GM13976 (cell line): Measurements from ENCODE around the gene TEF.

ENCODE experiments used
- DNase-seq: peaks from one replicate; pipeline ENCODE4 v3.0.0; 2012; ENCODE audit warnings: low spot score
- CTCF ChIP-seq: IDR thresholded peaks from 2 replicates; pipeline ENCODE4 v1.5.1; 2012; ENCODE audit warnings: borderline replicate concordance, mild to moderate bottlenecking; ENCODE audit not compliant: insufficient read depth; ENCODE audit errors: extremely low read depth, missing control alignments, control extremely low read depth
- in situ Hi-C: fragments of 300-500 bp; cut with MboI; formaldehyde crosslinking; loops from one replicate; pipeline ENCODE4 v1.12.0; 2022; ENCODE audit warnings: low sequenced_read_pairs, mixed read lengths, inconsistent platforms; ENCODE audit not compliant: unreplicated experiment

The TEF gene

DNA sequence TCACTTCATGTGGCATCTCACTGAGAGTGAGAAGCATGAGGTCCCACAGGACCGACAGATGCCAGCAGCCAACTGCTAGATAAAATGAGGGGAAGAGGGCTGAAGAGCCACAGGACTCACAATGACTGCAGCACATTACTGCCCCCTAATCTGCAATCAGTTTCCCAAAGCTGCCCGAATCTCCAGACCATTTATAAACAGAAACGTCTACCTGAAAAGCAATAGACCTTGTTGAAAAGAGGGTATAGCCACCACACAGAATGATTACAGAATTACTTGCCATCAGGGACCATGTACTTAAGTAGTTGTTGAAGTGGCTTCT is 12.4 kb upstream of the TEF start:
- TF ChIP-seq CTCF = no peak
- no peak for DNase-seq
- in situ Hi-C loops = no loop called here

GRCh38 chr22:41369837-41370236 is 11.9 kb upstream of the TEF start:
- no peak for DNase-seq
- in situ Hi-C loops = no loop called here
- TF ChIP-seq CTCF = no peak

DNA sequence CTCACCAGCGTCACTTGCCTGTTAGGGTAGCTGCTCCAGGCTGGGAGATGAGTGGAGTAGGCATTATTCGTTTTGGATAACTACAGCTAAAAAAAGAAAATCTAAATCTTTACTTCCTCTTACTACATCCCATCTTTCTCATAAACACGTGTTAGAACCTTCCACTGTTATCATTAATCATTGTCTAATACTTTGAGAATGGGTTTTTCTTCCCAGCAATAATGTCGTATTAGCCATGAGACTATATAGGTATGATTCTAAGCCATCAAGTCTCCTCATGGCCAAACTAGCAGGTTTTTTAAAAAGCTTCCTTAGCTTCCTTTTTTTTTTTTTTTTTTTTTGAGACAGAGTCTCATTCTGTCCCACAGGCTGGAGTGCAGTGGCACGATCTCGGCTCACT is 3.9 kb upstream of the TEF start:
- no peak for DNase-seq
- in situ Hi-C loops = no loop called here
- TF ChIP-seq CTCF = no peak

DNA sequence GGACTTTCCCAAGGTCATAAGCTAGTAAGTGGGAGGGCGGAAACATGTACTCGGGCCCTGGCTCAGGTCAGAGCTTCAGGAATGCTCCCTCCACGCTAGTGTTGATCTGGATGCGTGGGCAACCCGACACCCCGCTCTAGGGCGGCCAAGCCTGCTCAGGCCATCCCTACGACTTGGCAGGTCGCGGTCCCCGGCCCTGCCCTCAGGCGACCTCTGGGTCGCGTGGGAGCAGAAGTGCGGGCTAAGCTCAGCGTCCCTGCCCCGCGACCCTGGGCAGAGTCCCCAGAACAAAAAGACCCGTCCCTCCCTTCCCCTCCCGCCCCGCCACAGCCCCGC is 781 bp upstream of the TEF start:
- in situ Hi-C loops = no loop called here
- no peak for TF ChIP-seq CTCF
- no peak for DNase-seq

DNA sequence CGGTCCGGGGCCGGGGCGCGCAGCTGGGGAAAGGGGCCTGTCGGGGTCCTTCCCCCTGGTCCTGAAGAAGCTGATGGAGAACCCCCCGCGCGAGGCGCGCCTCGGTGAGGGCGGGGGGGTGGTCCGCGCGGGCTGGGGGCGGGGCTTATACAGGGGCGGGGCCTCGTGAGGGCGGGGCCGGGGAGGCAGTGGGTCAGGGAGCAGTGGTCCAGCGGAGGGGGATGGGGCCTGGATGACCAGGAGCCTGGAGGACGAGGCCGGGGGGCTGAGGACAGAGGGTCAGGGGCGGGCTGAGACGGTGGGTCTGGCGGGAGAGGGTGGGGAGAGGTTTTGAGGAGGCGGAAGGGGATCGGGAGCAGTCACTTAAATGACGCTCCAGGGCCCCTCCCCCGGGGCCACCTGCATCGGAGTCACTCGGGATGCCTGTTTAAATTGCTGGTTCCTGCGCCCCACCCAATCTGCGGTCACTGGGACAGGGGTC is 396 bp downstream of the TEF start:
- no peak for TF ChIP-seq CTCF
- DNase-seq = peak; percentile 90
- in situ Hi-C loops = no loop called here

DNA sequence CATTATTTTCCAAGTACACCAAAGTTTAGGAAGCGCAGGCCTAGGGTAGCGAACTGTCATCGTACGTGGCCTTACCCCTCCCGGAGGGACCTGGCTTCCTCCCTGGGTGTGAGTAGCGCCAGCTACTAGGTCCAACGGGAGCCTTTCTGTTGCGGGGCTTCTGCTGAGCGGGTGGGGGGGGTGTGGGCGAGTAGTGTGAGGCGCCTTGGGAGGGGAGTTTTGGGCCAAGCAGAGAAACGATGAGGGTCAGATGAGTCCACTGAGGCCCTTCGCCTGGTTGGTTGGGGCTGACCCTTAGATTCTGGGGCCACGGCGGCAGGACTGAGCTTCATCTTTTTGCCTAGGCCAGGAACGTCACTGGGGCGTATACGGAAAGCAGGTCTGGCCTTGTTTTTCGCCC is 868 bp downstream of the TEF start:
- no peak for TF ChIP-seq CTCF
- in situ Hi-C loops = no loop called here
- no peak for DNase-seq

DNA sequence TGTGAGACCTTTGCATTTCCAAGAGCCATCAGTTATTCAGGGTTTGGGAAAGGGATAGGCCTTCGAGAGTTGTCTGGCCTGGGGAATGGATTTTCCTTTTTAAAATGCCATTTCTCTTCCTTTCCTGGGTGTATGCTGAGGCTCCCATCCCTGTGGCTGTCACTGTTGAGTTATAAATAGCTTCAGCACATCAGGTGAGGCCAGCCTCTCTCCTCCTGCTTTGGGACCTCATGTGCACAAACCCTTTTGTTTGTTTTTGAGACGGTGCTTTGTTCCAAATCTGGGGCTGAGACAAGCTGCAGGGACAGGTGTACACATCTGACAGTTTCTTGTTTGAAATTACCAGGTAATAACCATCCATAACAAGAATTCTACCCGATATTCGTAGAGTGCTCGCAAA is 1.3 kb downstream of the TEF start:
- in situ Hi-C loops = no loop called here
- TF ChIP-seq CTCF = no peak
- DNase-seq = no peak
